Measurements from ENCODE around the gene C17orf50. TPM values are rescaled to one million over a fixed set of nuclear protein-coding genes. Genes with fewer than 3 reads are reported as not detected.

C17orf50 gene
- total and polyA plus RNA-seq, 2 of the 13 experiments (the other 11 are each of a cell fraction or from before 2014, with no cell fraction given): not detected

DNA sequence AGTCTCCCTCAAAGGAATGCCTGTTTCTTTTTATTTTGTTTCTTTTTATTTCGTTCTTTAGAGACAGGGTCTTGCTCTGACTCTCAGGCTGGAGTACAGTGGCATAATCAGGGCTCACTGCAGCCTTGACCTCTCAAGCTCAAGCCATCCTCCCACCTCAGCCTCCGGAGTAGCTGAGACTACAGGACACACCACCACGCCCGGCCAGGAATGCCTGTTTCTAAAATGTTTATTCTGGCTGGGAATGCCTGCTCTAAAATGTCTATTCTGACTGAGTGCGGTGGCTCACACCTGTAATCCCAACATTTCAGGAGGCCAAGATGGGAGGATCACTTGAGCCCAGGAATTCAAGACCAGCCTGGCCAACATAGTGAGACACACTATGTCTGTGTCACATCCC, 37.2 kb downstream of the C17orf50 start:
- Histone ChIP-seq H3K4me3 (replicated peaks in 1 of 3; ENCODE audit: insufficient read depth in 1 of 3, low read depth in 2 of 3, low read length in 3 of 3) (no peak overlapping the region), H3K9ac (ENCODE audit: insufficient read depth, low read depth, low read length) (no peak overlapping the region), H3K4me1 (ENCODE audit: insufficient read depth, low read length) (peaks cover 6% of the 10 kb centered on the region; the same call in 1 of the 2 replicates), H3K27ac (ENCODE audit: extremely low read length, insufficient read depth, low read length) (no peak overlapping the region), H3K36me3 (replicated peaks in 1 of 2; ENCODE audit: control insufficient read depth in 1 of 2, insufficient read depth in 2 of 2, low read length in 2 of 2) (no peaks in the 10 kb centered on the region), H3K4me2 (ENCODE audit: low read depth, low read length) (no peak overlapping the region), H2AFZ (ENCODE audit: low read length) (no peak overlapping the region), H3K9me3 (ENCODE audit: low read length) (no peaks in the 10 kb centered on the region), H4K20me1 (ENCODE audit: insufficient read depth, low read length) (no peaks in the 10 kb centered on the region), H3K79me2 (ENCODE audit: insufficient read depth, low read length) (no peaks in the 10 kb centered on the region), H3K27me3 (ENCODE audit: control insufficient read depth in 1 of 2, insufficient read depth in 2 of 2, low read length in 2 of 2) (peaks cover 13 to 52% of the 10 kb centered on the region in 2 experiments; a peak in 4 of 5 replicates)
- DNase-seq (ENCODE audit: low spot score) (no peak), FAIRE-seq (no peak), ATAC-seq (no peak)
- WGBS (ENCODE audit: low lambda C conversion rate): 2% methylated on average over 5 of the region's 5 CpGs
- ChIA-PET CTCF (ENCODE audit: low intra/inter-chr PET ratio, low total read pairs) (no interaction called here), POLR2A (no interaction called here)
- in situ Hi-C loops (cut with HindIII; ENCODE audit: extremely low pct_ligation_motif_present, low pct_unique_long_range_greater_than_20kb): no loop called here
- BruUV-seq (replicated peaks): no TSS peak
- TF ChIP-seq JUN (CRISPR knock-in tag; IDR thresholded peaks at IDR 0.05) (no peak), ZBTB42 (CRISPR knock-in tag; IDR thresholded peaks at IDR 0.05) (no peak), ZNF253 (CRISPR knock-in tag; IDR thresholded peaks at IDR 0.05; ENCODE audit: borderline replicate concordance) (no peak), RFX1 (IDR thresholded peaks at IDR 0.05) (no peak)
- TF ChIP-seq, protein P1, sequence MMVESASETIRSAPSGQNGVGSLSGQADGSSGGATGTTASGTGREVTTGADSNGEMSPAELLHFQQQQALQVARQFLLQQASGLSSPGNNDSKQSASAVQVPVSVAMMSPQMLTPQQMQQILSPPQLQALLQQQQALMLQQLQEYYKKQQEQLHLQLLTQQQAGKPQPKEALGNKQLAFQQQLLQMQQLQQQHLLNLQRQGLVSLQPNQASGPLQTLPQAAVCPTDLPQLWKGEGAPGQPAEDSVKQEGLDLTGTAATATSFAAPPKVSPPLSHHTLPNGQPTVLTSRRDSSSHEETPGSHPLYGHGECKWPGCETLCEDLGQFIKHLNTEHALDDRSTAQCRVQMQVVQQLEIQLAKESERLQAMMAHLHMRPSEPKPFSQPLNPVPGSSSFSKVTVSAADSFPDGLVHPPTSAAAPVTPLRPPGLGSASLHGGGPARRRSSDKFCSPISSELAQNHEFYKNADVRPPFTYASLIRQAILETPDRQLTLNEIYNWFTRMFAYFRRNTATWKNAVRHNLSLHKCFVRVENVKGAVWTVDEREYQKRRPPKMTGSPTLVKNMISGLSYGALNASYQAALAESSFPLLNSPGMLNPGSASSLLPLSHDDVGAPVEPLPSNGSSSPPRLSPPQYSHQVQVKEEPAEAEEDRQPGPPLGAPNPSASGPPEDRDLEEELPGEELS (CRISPR knock-in tag; IDR thresholded peaks at IDR 0.05): no peak
- intact Hi-C loops (cut with micrococcal nuclease; ENCODE audit: unreplicated experiment): no loop called here

DNA sequence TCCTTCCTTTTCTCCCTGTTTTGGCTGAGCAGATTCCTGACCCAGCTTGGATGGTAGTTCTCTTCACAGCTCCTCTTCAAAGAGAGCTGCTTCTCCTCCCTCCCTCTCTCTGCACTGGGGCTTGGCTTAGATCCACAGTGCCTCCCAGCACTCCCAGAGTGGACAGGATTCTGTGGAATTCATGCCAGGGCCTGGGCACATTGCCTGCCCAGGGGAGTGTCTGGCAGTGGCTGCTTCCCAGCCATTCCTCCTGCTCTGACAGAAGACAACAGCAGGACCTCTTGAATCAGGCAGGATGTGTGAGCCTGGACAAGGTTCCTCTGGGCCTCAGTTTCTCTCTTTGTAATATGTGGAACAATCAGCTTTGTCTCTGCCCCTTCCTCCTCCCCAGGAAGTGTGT, 39.3 kb downstream of the C17orf50 start:
- in situ Hi-C loops (cut with HindIII; ENCODE audit: extremely low pct_ligation_motif_present, low pct_unique_long_range_greater_than_20kb): loop anchor here (25.0 kb wide), 1 partner anchor 88 kb away; no protein-coding TSS in a partner anchor
- ChIA-PET CTCF (ENCODE audit: low intra/inter-chr PET ratio, low total read pairs) (no interaction called here), POLR2A (no interaction called here)
- Histone ChIP-seq H3K27me3 (ENCODE audit: control insufficient read depth in 1 of 2, insufficient read depth in 2 of 2, low read length in 2 of 2) (peaks cover 7 to 35% of the 10 kb centered on the region in 2 experiments; a peak in 4 of 5 replicates), H3K9me3 (ENCODE audit: low read length) (no peaks in the 10 kb centered on the region), H3K4me3 (replicated peaks in 1 of 3; ENCODE audit: insufficient read depth in 1 of 3, low read depth in 2 of 3, low read length in 3 of 3) (no peak overlapping the region), H3K36me3 (replicated peaks in 1 of 2; ENCODE audit: control insufficient read depth in 1 of 2, insufficient read depth in 2 of 2, low read length in 2 of 2) (no peaks in the 10 kb centered on the region), H2AFZ (ENCODE audit: low read length) (no peak overlapping the region), H3K4me2 (ENCODE audit: low read depth, low read length) (no peak overlapping the region), H3K79me2 (ENCODE audit: insufficient read depth, low read length) (no peaks in the 10 kb centered on the region), H3K27ac (ENCODE audit: extremely low read length, insufficient read depth, low read length) (no peak overlapping the region), H3K4me1 (ENCODE audit: insufficient read depth, low read length) (peaks cover 12% of the 10 kb centered on the region), H3K9ac (ENCODE audit: insufficient read depth, low read depth, low read length) (no peak overlapping the region), H4K20me1 (ENCODE audit: insufficient read depth, low read length) (no peaks in the 10 kb centered on the region)
- BruUV-seq (replicated peaks): no TSS peak
- DNase-seq (ENCODE audit: low spot score) (no peak), ATAC-seq (no peak), FAIRE-seq (no peak)
- intact Hi-C loops (cut with micrococcal nuclease; ENCODE audit: unreplicated experiment): no loop called here
- TF ChIP-seq, protein P2, sequence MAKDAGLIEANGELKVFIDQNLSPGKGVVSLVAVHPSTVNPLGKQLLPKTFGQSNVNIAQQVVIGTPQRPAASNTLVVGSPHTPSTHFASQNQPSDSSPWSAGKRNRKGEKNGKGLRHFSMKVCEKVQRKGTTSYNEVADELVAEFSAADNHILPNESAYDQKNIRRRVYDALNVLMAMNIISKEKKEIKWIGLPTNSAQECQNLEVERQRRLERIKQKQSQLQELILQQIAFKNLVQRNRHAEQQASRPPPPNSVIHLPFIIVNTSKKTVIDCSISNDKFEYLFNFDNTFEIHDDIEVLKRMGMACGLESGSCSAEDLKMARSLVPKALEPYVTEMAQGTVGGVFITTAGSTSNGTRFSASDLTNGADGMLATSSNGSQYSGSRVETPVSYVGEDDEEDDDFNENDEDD (CRISPR knock-in tag; IDR thresholded peaks at IDR 0.05; ENCODE audit: borderline replicate concordance): no peak
- TF ChIP-seq, protein P3, sequence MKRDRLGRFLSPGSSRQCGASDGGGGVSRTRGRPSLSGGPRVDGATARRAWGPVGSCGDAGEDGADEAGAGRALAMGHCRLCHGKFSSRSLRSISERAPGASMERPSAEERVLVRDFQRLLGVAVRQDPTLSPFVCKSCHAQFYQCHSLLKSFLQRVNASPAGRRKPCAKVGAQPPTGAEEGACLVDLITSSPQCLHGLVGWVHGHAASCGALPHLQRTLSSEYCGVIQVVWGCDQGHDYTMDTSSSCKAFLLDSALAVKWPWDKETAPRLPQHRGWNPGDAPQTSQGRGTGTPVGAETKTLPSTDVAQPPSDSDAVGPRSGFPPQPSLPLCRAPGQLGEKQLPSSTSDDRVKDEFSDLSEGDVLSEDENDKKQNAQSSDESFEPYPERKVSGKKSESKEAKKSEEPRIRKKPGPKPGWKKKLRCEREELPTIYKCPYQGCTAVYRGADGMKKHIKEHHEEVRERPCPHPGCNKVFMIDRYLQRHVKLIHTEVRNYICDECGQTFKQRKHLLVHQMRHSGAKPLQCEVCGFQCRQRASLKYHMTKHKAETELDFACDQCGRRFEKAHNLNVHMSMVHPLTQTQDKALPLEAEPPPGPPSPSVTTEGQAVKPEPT (CRISPR knock-in tag; IDR thresholded peaks at IDR 0.05; ENCODE audit: low read depth): no peak
- TF ChIP-seq ZNF777 (CRISPR knock-in tag; IDR thresholded peaks at IDR 0.05) (no peak), ZNF317 (CRISPR knock-in tag; IDR thresholded peaks at IDR 0.05) (no peak), ZNF12 (CRISPR knock-in tag; IDR thresholded peaks at IDR 0.05) (no peak), ZNF841 (CRISPR knock-in tag; IDR thresholded peaks at IDR 0.05; ENCODE audit: borderline replicate concordance) (no peak)
